ENCODE data around the gene CRB2.

GRCh38 chr9:123368536-123369153 lies 12.6 kb downstream of the CRB2 start:
- TF ChIP-seq MAFK (IDR thresholded peaks at IDR 0.05; ENCODE audit: low read depth, low read length): no peak
- no peak for TF ChIP-seq CTCF (conservative IDR thresholded peaks at IDR 0.05; ENCODE audit: low read depth, low read length)
- no peak for TF ChIP-seq RFX5 (IDR thresholded peaks at IDR 0.05; ENCODE audit: low read depth, low read length)

Data from IMR-90 (cell line).